ENCODE data around the gene SHISA3.

Gene SHISA3

GRCh38 chr4:42348692-42349091 is 48.6 kb upstream of the SHISA3 start:
- TF ChIP-seq PPARA (CRISPR knock-in tag; IDR thresholded peaks at IDR 0.05; ENCODE audit: borderline replicate concordance), result no peak
- TF ChIP-seq ZC3H10 (CRISPR knock-in tag; IDR thresholded peaks at IDR 0.05), result no peak
- TF ChIP-seq PATZ1 (CRISPR knock-in tag; IDR thresholded peaks at IDR 0.05; ENCODE audit: borderline replicate concordance), result no peak
- TF ChIP-seq ZNF8 (CRISPR knock-in tag; IDR thresholded peaks at IDR 0.05), result no peak
- no peak for TF ChIP-seq ZNF565 (CRISPR knock-in tag; conservative IDR thresholded peaks at IDR 0.05; ENCODE audit: low read depth)
- no peak for TF ChIP-seq ARNTL (CRISPR knock-in tag; IDR thresholded peaks at IDR 0.05; ENCODE audit: borderline replicate concordance, low read depth)
- TF ChIP-seq TOX (CRISPR knock-in tag; IDR thresholded peaks at IDR 0.05; ENCODE audit: borderline replicate concordance), result no peak
- no peak for TF ChIP-seq CSRNP3 (CRISPR knock-in tag; IDR thresholded peaks at IDR 0.05)
- TF ChIP-seq ZFP3 (CRISPR knock-in tag; IDR thresholded peaks at IDR 0.05), result no peak
- TF ChIP-seq OSR1 (CRISPR knock-in tag; IDR thresholded peaks at IDR 0.05), result no peak
- no peak for TF ChIP-seq ESRRG (CRISPR knock-in tag; IDR thresholded peaks at IDR 0.05)
- no peak for TF ChIP-seq SNAI2 (CRISPR knock-in tag; IDR thresholded peaks at IDR 0.05)
- no peak for ATAC-seq

GRCh38 chr4:42350611-42351182 is 46.6 kb upstream of the SHISA3 start:
- ATAC-seq, result no peak
- no peak for TF ChIP-seq ZNF8 (CRISPR knock-in tag; IDR thresholded peaks at IDR 0.05)
- TF ChIP-seq CSDC2 (CRISPR knock-in tag; IDR thresholded peaks at IDR 0.05), result no peak
- TF ChIP-seq GLIS3 (CRISPR knock-in tag; IDR thresholded peaks at IDR 0.05), result no peak
- no peak for TF ChIP-seq PATZ1 (CRISPR knock-in tag; IDR thresholded peaks at IDR 0.05; ENCODE audit: borderline replicate concordance)
- no peak for TF ChIP-seq TSHZ2 (CRISPR knock-in tag; IDR thresholded peaks at IDR 0.05)
- TF ChIP-seq TOX (CRISPR knock-in tag; IDR thresholded peaks at IDR 0.05; ENCODE audit: borderline replicate concordance), result no peak
- no peak for TF ChIP-seq POU6F1 (CRISPR knock-in tag; IDR thresholded peaks at IDR 0.05; ENCODE audit: borderline replicate concordance, low read depth)

- TF ChIP-seq PPARA (CRISPR knock-in tag; IDR thresholded peaks at IDR 0.05; ENCODE audit: borderline replicate concordance) (no peak), GLIS3 (CRISPR knock-in tag; IDR thresholded peaks at IDR 0.05) (no peak), ARNTL (CRISPR knock-in tag; IDR thresholded peaks at IDR 0.05; ENCODE audit: borderline replicate concordance, low read depth) (no peak), RARB (CRISPR knock-in tag; IDR thresholded peaks at IDR 0.05) (no peak), ZNF565 (CRISPR knock-in tag; conservative IDR thresholded peaks at IDR 0.05; ENCODE audit: low read depth) (no peak), CSRNP3 (CRISPR knock-in tag; IDR thresholded peaks at IDR 0.05) (no peak), ZFP3 (CRISPR knock-in tag; IDR thresholded peaks at IDR 0.05) (no peak), ZC3H10 (CRISPR knock-in tag; IDR thresholded peaks at IDR 0.05) (no peak), CSDC2 (CRISPR knock-in tag; IDR thresholded peaks at IDR 0.05) (no peak), ZFP30 (CRISPR knock-in tag; IDR thresholded peaks at IDR 0.05) (no peak), POU6F1 (CRISPR knock-in tag; IDR thresholded peaks at IDR 0.05; ENCODE audit: borderline replicate concordance, low read depth) (no peak)
- ATAC-seq, result no peak
Observed at GRCh38 chr4:42352049-42352448, 45.2 kb upstream of the SHISA3 start.
